ENCODE measurements around the gene HMGXB3.

The HMGXB3 gene

DNA sequence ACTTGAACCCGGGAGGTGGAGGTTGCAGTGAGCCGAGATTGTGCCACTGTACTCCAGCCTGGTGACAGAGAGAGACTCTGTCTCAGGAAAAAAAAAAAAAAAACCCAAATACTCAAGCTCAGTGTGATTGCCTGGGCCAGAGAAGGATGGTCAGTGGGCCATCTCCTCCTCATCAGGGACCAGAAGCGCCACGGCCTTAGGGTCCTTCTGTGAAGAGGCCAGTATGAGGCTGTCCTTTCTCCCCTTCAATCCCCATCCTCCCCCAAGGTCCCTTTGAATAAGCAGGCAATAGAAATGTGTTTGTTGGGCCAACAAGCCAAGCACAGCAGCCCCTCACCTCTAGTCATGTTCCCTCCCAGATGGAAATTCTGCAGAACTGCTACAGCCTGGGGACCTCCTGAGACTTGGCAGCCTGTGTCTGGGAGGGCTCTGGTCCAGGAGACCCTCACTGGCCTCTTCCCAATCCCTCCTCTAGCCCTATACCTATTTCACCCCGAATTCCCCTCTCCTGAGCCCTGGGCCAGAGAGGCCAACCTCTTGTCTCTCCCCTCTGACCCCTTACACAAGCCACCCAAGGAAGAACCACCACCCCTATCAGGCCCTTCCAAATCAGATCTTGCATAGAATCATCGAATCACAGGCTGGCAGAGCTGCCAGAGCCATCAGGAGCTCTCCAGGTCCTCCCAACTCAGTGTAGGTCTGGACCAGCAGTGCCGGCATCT is 84.8 kb downstream of the HMGXB3 start:
- Histone ChIP-seq H3K36me3 (ENCODE audit: control insufficient read depth, insufficient read depth, low read length) (no peaks in the 10 kb centered on the region), H2AFZ (no peak overlapping the region), H3K4me3 (ENCODE audit: low read depth, low read length) (no peak overlapping the region), H3K27ac (no peak overlapping the region), H3K9ac (no peak overlapping the region), H3K27me3 (ENCODE audit: control insufficient read depth, insufficient read depth, low read length) (no peaks in the 10 kb centered on the region), H3K4me1 (peaks cover 3% of the 10 kb centered on the region), H3K79me2 (no peaks in the 10 kb centered on the region), H3K4me2 (ENCODE audit: low read length) (no peak overlapping the region), H3K9me3 (ENCODE audit: control insufficient read depth, low read length) (no peaks in the 10 kb centered on the region)
- TF ChIP-seq, protein P1, sequence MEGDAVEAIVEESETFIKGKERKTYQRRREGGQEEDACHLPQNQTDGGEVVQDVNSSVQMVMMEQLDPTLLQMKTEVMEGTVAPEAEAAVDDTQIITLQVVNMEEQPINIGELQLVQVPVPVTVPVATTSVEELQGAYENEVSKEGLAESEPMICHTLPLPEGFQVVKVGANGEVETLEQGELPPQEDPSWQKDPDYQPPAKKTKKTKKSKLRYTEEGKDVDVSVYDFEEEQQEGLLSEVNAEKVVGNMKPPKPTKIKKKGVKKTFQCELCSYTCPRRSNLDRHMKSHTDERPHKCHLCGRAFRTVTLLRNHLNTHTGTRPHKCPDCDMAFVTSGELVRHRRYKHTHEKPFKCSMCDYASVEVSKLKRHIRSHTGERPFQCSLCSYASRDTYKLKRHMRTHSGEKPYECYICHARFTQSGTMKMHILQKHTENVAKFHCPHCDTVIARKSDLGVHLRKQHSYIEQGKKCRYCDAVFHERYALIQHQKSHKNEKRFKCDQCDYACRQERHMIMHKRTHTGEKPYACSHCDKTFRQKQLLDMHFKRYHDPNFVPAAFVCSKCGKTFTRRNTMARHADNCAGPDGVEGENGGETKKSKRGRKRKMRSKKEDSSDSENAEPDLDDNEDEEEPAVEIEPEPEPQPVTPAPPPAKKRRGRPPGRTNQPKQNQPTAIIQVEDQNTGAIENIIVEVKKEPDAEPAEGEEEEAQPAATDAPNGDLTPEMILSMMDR (IDR thresholded peaks at IDR 0.05): no peak

DNA sequence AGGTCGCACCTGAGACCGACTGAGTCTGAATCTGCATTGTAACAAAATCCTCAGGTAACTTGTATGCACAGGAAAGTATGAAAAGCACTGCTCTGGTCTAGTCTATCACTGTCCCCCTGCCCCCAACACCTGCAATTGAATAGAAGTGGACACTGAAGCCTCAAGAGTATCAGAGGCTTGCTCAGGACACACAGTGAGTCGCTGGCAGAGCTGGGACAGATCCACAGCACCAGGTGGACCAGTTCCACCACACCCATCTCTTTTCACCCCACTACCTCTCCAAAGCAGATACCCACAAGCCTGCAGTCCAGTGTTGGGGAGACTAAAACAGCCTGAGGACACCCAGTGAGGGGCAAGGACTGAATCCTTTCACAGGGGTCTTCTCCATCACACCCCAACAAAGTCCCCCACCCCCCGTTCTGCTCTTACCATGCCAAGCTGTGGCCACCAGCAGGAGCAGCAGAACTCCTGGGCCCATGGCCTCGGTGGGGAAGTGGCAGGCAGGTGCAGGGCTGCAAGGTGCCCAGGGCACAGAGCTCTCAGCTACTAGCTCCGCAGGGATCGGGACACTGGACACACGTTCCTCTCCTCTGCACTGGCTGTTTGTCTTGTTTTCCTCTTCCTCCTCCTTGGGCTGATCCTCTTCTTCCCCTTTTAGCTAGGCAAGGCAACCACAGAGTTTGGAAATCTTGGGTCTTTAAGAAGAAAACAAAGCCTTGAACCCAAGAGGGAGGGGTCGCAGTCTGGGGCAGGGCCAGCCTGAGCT is 85.6 kb downstream of the HMGXB3 start, which contains the start of gene CSF1R:
CSF1R (minus strand) TSS at position 605 of the 766 bp plus-strand sequence; CDS start at position 478, 127 bp downstream.
- no peak within 1 kb of the TSS for H3K9ac ChIP-seq
- no peaks in the 10 kb centered on the region for H3K9me3 ChIP-seq (ENCODE audit: control insufficient read depth, low read length)
- H3K36me3 ChIP-seq (ENCODE audit: control insufficient read depth, insufficient read depth, low read length): no peaks in the 10 kb centered on the region
- H2AFZ ChIP-seq: no peak within 1 kb of the TSS
- H3K4me1 ChIP-seq: peaks cover 3% of the 10 kb centered on the region
- no peaks in the 10 kb centered on the region for H3K79me2 ChIP-seq
- no peak within 1 kb of the TSS for H3K27ac ChIP-seq
- no peak within 1 kb of the TSS for H3K4me3 ChIP-seq (ENCODE audit: low read depth, low read length)
- no peak within 1 kb of the TSS for H3K4me2 ChIP-seq (ENCODE audit: low read length)
- TF ChIP-seq, protein P1 (IDR thresholded peaks at IDR 0.05): no peak
- H3K27me3 ChIP-seq (ENCODE audit: control insufficient read depth, insufficient read depth, low read length): no peaks in the 10 kb centered on the region

DNA sequence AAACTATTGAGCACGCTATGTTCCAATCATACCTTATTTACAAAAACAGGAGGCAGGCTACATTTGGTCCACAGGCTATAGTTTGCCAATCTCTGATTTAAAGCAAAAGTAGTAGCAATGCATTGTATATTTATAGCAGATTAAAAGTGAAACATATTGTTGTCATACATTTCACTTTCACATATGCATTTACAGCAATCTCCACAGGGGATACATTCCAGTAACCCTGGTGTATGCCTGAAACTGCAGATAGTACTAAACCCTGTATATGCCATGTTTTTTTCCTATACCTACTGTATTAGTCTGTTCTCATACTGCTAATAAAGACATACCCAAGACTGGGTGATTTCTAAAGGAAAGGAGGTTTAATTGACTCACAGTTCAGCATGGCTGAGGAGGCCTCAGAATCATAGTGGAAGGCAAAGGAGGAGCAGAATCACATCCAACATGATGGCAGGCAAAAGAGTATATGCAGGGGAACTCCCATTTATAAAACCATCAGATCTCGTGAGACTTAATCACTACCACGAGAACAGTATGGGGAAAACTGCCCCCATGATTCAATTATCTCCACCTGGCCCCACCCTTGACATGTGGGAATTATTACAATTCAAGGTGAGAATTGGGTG is 91.7 kb downstream of the HMGXB3 start:
- Histone ChIP-seq H3K79me2 (no peaks in the 10 kb centered on the region), H3K9ac (no peak overlapping the region), H3K4me2 (ENCODE audit: low read length) (no peak overlapping the region), H2AFZ (no peak overlapping the region), H3K27ac (no peak overlapping the region), H3K27me3 (ENCODE audit: control insufficient read depth, insufficient read depth, low read length) (no peaks in the 10 kb centered on the region), H3K36me3 (ENCODE audit: control insufficient read depth, insufficient read depth, low read length) (no peaks in the 10 kb centered on the region), H3K4me3 (ENCODE audit: low read depth, low read length) (no peak overlapping the region), H3K4me1 (no peaks in the 10 kb centered on the region), H3K9me3 (ENCODE audit: control insufficient read depth, low read length) (no peaks in the 10 kb centered on the region)
- TF ChIP-seq, protein P1 (IDR thresholded peaks at IDR 0.05): no peak

DNA sequence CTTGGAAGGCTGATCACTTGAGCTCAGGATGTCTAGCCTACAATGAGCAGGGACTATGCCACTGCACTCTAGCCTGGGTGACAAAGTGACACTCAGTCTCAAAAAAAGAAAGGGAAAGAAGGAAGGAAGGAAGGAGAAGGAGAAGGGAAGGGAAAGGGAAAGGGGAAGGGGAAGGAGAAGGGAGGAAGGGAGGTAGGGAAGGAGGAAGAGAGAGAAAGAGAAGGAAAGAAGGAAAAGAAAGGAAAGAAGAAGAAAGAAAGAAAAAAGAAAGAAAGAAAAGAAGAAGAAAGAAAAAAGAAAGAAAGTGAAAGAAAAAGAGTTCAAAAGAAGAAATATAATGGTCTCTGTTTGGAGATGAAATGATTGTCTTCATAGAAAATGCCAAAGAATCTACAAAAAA is 96.6 kb downstream of the HMGXB3 start:
- no peaks in the 10 kb centered on the region for H3K36me3 ChIP-seq (ENCODE audit: control insufficient read depth, insufficient read depth, low read length)

More for the DNA sequence above, 96.6 kb downstream of the HMGXB3 start:
- TF ChIP-seq, protein P1 (IDR thresholded peaks at IDR 0.05): no peak
- no peak overlapping the region for H2AFZ ChIP-seq
- no peaks in the 10 kb centered on the region for H3K27me3 ChIP-seq (ENCODE audit: control insufficient read depth, insufficient read depth, low read length)
- H3K9me3 ChIP-seq (ENCODE audit: control insufficient read depth, low read length): no peaks in the 10 kb centered on the region
- H3K4me1 ChIP-seq: no peaks in the 10 kb centered on the region
- H3K4me2 ChIP-seq (ENCODE audit: low read length): no peak overlapping the region
- H3K9ac ChIP-seq: no peak overlapping the region
- H3K79me2 ChIP-seq: no peaks in the 10 kb centered on the region
- H3K27ac ChIP-seq: no peak overlapping the region
- no peak overlapping the region for H3K4me3 ChIP-seq (ENCODE audit: low read depth, low read length)
